Measurements from ENCODE around the gene BBS9. TPM values are rescaled to one million over a fixed set of nuclear protein-coding genes. Genes with fewer than 3 reads are reported as not detected.

BBS9 gene
- total RNA-seq, 1 donor from 2014 or later, result 16.2 TPM

DNA sequence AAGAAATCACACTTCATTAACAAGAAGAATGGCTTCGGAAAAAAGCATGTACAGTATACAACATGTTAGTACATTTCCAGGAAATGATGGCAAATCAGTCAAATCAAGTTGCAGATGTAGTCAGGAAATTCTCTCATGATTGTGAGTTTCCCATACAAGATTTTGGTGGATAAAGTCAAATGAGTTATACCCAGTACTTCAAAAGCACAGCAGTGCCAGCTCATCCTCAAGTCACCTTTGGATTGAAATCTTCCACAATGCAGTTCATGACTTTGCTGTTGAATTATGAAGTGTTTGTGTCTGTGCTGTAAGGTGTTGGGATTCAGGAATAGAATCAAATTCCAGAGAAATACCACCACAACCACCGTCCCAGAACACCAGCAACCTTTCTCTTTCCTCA lies 474.7 kb downstream of the BBS9 start:
- Mint-ChIP-seq H3K9me3 (peaks cover 4% of the 10 kb centered on the region), H3K4me1 (no peaks in the 10 kb centered on the region), H3K27me3 (ENCODE audit: low read depth) (no peaks in the 10 kb centered on the region), H3K27ac (ENCODE audit: unreplicated experiment) (no peak overlapping the region), H3K4me3 (no peak overlapping the region), H3K36me3 (ENCODE audit: low read depth) (peaks cover 3% of the 10 kb centered on the region)
- DNase-seq (ENCODE audit: low read depth, low spot score), result no peak
- TF ChIP-seq, protein P1, sequence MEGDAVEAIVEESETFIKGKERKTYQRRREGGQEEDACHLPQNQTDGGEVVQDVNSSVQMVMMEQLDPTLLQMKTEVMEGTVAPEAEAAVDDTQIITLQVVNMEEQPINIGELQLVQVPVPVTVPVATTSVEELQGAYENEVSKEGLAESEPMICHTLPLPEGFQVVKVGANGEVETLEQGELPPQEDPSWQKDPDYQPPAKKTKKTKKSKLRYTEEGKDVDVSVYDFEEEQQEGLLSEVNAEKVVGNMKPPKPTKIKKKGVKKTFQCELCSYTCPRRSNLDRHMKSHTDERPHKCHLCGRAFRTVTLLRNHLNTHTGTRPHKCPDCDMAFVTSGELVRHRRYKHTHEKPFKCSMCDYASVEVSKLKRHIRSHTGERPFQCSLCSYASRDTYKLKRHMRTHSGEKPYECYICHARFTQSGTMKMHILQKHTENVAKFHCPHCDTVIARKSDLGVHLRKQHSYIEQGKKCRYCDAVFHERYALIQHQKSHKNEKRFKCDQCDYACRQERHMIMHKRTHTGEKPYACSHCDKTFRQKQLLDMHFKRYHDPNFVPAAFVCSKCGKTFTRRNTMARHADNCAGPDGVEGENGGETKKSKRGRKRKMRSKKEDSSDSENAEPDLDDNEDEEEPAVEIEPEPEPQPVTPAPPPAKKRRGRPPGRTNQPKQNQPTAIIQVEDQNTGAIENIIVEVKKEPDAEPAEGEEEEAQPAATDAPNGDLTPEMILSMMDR (conservative IDR thresholded peaks at IDR 0.05), result no peak

DNA sequence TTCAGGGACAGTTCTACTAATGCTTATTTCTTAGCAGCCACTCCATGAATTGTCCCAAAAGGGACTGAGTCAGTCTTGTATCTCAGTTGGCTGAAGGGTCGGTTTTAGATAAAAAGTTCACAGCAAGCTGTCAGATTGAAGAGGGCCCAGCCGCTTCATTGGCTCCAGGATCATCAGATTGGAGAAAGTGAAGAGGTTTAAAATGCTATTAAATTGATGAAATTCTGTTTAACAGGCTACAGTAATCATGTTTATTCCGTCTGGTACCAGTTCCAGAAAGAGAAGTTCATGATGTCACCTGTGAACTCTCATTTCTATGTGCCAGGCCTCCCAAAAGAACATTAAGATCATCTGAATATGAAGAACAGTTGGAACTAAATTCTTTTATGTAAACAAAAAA lies 481.6 kb downstream of the BBS9 start:
- H3K4me1 Mint-ChIP-seq, result no peaks in the 10 kb centered on the region
- DNase-seq (ENCODE audit: low read depth, low spot score), result no peak
- peaks cover 4% of the 10 kb centered on the region for H3K9me3 Mint-ChIP-seq
- H3K27ac Mint-ChIP-seq (ENCODE audit: unreplicated experiment), result no peak overlapping the region
- no peaks in the 10 kb centered on the region for H3K27me3 Mint-ChIP-seq (ENCODE audit: low read depth)
- TF ChIP-seq, protein P1 (conservative IDR thresholded peaks at IDR 0.05), result no peak
- peaks cover 9% of the 10 kb centered on the region for H3K36me3 Mint-ChIP-seq (ENCODE audit: low read depth)
- no peak overlapping the region for H3K4me3 Mint-ChIP-seq

- no peak for DNase-seq (ENCODE audit: low read depth, low spot score)
- Mint-ChIP-seq H3K27ac (ENCODE audit: unreplicated experiment) (no peak overlapping the region), H3K36me3 (ENCODE audit: low read depth) (peaks cover 9% of the 10 kb centered on the region), H3K4me1 (no peaks in the 10 kb centered on the region), H3K4me3 (no peak overlapping the region), H3K27me3 (ENCODE audit: low read depth) (no peaks in the 10 kb centered on the region), H3K9me3 (peaks cover 4% of the 10 kb centered on the region)
- TF ChIP-seq, protein P1 (conservative IDR thresholded peaks at IDR 0.05), result no peak
These were observed 483.1 kb downstream of the BBS9 start for GRCh38 chr7:33612442-33612841.

DNA sequence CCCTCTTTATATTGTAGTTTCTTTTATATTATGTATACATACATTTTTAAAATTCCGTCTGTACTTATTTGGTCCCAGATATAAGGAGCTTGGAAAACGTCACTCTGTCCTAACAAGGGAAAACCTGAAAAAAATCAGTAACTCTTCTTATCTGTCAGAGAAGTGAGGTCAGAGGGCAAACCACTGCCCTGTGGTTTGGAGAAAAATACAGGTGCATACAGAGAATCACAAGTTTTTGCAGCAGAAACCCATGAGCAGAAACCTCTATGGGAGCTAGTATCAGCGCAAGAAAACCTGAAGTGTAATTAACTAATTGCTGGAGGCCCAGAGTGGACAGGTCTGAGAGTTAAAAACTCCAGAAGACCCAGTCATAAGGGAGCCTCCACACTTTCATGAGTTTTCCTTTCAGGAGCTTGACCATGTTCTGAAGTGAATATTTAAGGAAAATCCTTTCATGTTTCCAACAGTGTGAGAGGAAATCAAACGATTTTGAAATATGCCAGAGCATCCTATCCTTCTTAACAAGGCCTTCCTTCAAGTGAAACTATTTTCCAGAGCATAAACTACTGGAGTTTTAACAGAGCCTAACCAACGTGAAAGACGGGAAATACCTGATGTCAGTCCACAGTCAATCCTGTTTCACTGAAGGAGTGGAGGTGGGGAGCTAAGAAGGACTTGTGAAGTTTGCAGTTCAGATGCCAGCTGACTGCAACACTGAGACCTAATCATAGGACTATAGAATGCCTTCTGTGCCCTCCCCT lies 485.2 kb downstream of the BBS9 start:
- Mint-ChIP-seq H3K4me1 (no peaks in the 10 kb centered on the region), H3K4me3 (no peak overlapping the region), H3K9me3 (no peaks in the 10 kb centered on the region), H3K27me3 (ENCODE audit: low read depth) (no peaks in the 10 kb centered on the region), H3K36me3 (ENCODE audit: low read depth) (peaks cover 4% of the 10 kb centered on the region), H3K27ac (ENCODE audit: unreplicated experiment) (no peak overlapping the region)
- DNase-seq (ENCODE audit: low read depth, low spot score), result no peak
- TF ChIP-seq, protein P1 (conservative IDR thresholded peaks at IDR 0.05), result no peak

- Mint-ChIP-seq H3K4me3 (no peak overlapping the region), H3K36me3 (ENCODE audit: low read depth) (no peaks in the 10 kb centered on the region), H3K27ac (ENCODE audit: unreplicated experiment) (no peak overlapping the region), H3K9me3 (no peaks in the 10 kb centered on the region), H3K27me3 (ENCODE audit: low read depth) (no peaks in the 10 kb centered on the region), H3K4me1 (no peaks in the 10 kb centered on the region)
- no peak for DNase-seq (ENCODE audit: low read depth, low spot score)
- TF ChIP-seq, protein P1 (conservative IDR thresholded peaks at IDR 0.05), result no peak
These were observed 487.4 kb downstream of the BBS9 start for GRCh38 chr7:33616752-33617151.
